Esophagus muscularis mucosa (tissue), 4 donors: ENCODE measurements around the gene HSF4. TPM values are rescaled to one million over a fixed set of nuclear protein-coding genes. Genes with fewer than 3 reads are reported as not detected.

ENCODE experiments used
- DNase-seq: peaks from one replicate; pipeline ENCODE4 v3.0.0-alpha.2; 2017; ENCODE audit errors: extremely low spot score
- H3K27ac ChIP-seq, 4 donors: fragments of 200-600 bp; sonication (generic); replicated peaks in 1 of 4; 1 replicate in 3 of 4; 2 replicates in 1 of 4; pipeline ENCODE4 v1.5.1; 2016 to 2019; ENCODE audit warnings: mild to moderate bottlenecking in 1 of 4
- H3K27me3 ChIP-seq, 4 donors: fragments of 200-600 bp; sonication (generic); one replicate each; pipeline versions ENCODE4 v1.5.1 to v1.6.0; 2016 to 2019
- H3K36me3 ChIP-seq, 4 donors: fragments of 200-600 bp; sonication (generic); one replicate each; pipeline ENCODE4 v1.5.1; 2016 to 2019
- H3K4me1 ChIP-seq, 4 donors: fragments of 200-600 bp; sonication (generic); one replicate each; pipeline ENCODE4 v1.5.1; 2016 to 2019
- H3K4me3 ChIP-seq, 4 donors: fragments of 200-600 bp; sonication (generic); 1 replicate in 2 of 4; 2 replicates in 2 of 4; pipeline ENCODE4 v1.5.1; 2016 to 2019; ENCODE audit warnings: mild to moderate bottlenecking in 4 of 4, moderate library complexity in 1 of 4
- H3K9me3 ChIP-seq, 4 donors: fragments of 200-600 bp; sonication (generic); 1 replicate in 3 of 4; 2 replicates in 1 of 4; pipeline ENCODE4 v1.5.1; 2016 to 2019
- EP300 ChIP-seq: sonication (generic); formaldehyde crosslinking; IDR thresholded peaks from one replicate; pipeline ENCODE4 v1.6.1; 2017; ENCODE audit warnings: antibody characterized with exemption
- POLR2A ChIP-seq: fragments of 450-650 bp; IDR thresholded peaks from one replicate; pipeline ENCODE4 v1.6.1; 2017; ENCODE audit warnings: antibody characterized with exemption, moderate library complexity, mild to moderate bottlenecking, low read depth
- POLR2AphosphoS5 ChIP-seq, 2 donors: sonication (generic); formaldehyde crosslinking; IDR thresholded peaks; one replicate each; pipeline ENCODE4 v1.6.1; 2017; ENCODE audit warnings: antibody characterized with exemption in 2 of 2
- WGBS: methylation state at CpG from one replicate; pipeline ENCODE4 v1.1.5; 2018; 5-methylcytosine and 5-hydroxymethylcytosine counted together
- intact Hi-C: fragments of 100-400 bp; cut with DNase I; formaldehyde crosslinking; loops from one replicate; pipeline ENCODE4 v1.15.1; 2023
- total RNA-seq, 4 donors: library from RNA; depleted of rRNA; stranded (reverse); fragments of >200 nt; gene quantifications; one replicate each; pipeline versions ENCODE4 v1.1.0 to v1.2.1, GENCODE V29; 2016
- TF ChIP-seq, protein P1 (sequence below), 3 experiments: fragments of 200-600 bp in 2 of 3; fragments of 450-650 bp in 1 of 3; sonication (generic) in 2 of 3; IDR thresholded peaks; one replicate each; pipeline ENCODE4 v1.5.1; 2017 to 2019; ENCODE audit warnings: antibody characterized with exemption in 3 of 3, mild to moderate bottlenecking in 2 of 3, moderate library complexity in 1 of 3

The HSF4 gene
- total RNA-seq, 4 donors from 2014 or later = 27.3 to 61.9 (median 41.1) TPM

DNA sequence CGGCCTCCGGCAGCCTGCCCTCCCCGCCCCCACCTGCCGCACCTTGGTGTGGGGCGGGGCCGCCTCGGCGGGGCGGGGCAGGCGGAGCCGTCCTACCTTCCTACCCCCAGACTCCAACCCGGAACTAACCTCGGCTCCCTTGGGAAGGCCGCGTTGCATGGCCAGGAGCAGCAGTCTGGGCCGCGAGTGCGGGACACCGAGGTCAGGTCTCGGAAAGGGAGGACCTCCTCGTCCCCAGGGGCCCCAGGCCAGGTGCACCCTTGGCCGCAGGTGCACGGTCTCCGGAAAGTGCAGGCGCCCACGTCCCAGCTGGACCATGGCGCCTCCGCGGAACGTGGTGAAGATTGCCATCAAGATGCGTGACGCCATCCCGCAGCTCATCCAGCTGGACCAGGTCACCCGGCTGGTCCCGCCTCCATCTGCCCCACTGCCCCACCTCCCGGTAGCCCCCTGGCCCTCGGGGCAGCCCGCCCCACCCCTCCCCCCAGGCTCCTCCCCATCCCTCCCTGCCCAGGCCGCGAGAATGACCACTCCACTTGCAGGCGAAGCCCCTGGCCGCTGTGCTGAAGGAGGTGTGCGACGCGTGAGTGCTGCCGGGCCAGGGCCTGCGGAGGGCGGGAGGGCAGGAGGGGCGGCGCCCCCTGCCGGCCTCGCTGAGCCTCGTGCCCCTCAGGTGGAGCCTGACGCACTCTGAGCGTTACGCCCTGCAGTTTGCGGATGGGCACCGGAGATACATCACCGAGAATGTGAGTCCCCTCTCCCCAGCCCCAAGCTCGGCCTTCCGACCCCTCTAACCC lies 34.7 kb downstream of the HSF4 start, which contains the start of gene ELMO3:
Gene ELMO3, plus strand, starts transcription at position 121 of the 797 bp plus-strand sequence. Its CDS starts 196 bp downstream, at position 317.
- H3K4me1 ChIP-seq = peaks cover 9 to 33% (median 29%) of the 10 kb centered on the region in 4 donors
- H3K4me3 ChIP-seq = peak within 1 kb of the TSS in 3 of 4 donors; percentile 13 to 40 (median 20)
- no peaks in the 10 kb centered on the region for H3K27me3 ChIP-seq
- DNase-seq = no peak
- H3K9me3 ChIP-seq = no peaks in the 10 kb centered on the region
- peaks cover 43 to 91% (median 82%) of the 10 kb centered on the region in 4 donors for H3K36me3 ChIP-seq
- peak within 1 kb of the TSS in 1 of 4 donors; percentile 13 for H3K27ac ChIP-seq
- intact Hi-C loops = no loop called here
- TF ChIP-seq POLR2AphosphoS5 (IDR thresholded peaks at IDR 0.05) (no peak), POLR2A (no peak), EP300 (no peak)
- TF ChIP-seq, protein P1, sequence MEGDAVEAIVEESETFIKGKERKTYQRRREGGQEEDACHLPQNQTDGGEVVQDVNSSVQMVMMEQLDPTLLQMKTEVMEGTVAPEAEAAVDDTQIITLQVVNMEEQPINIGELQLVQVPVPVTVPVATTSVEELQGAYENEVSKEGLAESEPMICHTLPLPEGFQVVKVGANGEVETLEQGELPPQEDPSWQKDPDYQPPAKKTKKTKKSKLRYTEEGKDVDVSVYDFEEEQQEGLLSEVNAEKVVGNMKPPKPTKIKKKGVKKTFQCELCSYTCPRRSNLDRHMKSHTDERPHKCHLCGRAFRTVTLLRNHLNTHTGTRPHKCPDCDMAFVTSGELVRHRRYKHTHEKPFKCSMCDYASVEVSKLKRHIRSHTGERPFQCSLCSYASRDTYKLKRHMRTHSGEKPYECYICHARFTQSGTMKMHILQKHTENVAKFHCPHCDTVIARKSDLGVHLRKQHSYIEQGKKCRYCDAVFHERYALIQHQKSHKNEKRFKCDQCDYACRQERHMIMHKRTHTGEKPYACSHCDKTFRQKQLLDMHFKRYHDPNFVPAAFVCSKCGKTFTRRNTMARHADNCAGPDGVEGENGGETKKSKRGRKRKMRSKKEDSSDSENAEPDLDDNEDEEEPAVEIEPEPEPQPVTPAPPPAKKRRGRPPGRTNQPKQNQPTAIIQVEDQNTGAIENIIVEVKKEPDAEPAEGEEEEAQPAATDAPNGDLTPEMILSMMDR (IDR thresholded peaks at IDR 0.05) = peak in 2 of 3 experiments; percentile 28 to 49
- 39% methylated on average over 36 of the region's 61 CpGs for WGBS

DNA sequence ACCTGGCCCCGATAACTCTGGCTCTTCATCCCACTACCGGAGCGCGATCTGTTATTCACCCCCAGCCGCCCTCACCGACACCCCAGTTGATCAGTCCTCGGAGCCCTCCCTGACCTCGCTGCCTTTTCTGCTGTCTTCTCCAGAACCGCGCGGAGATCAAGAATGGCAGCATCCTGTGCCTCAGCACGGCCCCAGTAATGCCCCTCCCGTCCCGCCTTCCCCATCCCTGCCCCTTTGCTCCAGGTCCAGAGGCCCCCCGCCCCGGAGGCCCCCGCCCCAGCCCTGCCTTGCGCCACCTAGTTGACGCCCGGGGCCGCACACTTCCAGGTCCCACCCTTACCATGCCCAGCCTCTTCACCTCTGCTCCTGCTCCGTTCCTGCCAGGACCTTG lies 35.3 kb downstream of the HSF4 start:
- peak overlapping the region in 3 of 4 donors; percentile 13 to 40 (median 20) for H3K4me3 ChIP-seq

DNA sequence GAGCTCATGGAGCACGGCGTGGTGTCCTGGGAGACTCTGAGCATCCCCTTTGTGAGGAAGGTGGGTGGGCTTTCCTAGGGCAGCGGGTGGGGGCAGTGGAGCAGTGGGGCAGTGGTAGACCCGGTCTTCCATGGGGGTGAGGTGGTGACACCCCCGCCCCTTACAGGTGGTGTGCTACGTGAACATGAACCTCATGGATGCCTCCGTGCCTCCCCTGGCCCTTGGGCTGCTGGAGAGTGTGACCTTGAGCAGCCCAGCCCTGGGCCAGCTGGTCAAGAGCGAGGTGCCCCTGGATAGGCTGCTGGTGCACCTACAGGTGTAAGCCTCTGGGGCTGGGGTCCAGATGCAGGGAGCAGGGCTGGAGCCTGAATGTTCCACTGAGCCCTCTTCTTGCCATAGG lies 35.9 kb downstream of the HSF4 start:
- Histone ChIP-seq H3K27ac (no peak overlapping the region), H3K4me1 (peaks cover 7 to 26% (median 23%) of the 10 kb centered on the region in 4 donors), H3K9me3 (no peaks in the 10 kb centered on the region), H3K27me3 (no peaks in the 10 kb centered on the region), H3K36me3 (peaks cover 30 to 80% (median 72%) of the 10 kb centered on the region in 4 donors), H3K4me3 (no peak overlapping the region)
- DNase-seq = no peak
- TF ChIP-seq POLR2AphosphoS5 (IDR thresholded peaks at IDR 0.05) (no peak), POLR2A (no peak), EP300 (no peak)
- TF ChIP-seq, protein P1 (IDR thresholded peaks at IDR 0.05) = no peak
- intact Hi-C loops = no loop called here
- 90% methylated on average over 8 of the region's 8 CpGs for WGBS

More for the DNA sequence above, 35.3 kb downstream of the HSF4 start:
- H3K4me1 ChIP-seq = peaks cover 7 to 27% (median 23%) of the 10 kb centered on the region in 4 donors
- H3K36me3 ChIP-seq = peaks cover 37 to 87% (median 79%) of the 10 kb centered on the region in 4 donors
- H3K27me3 ChIP-seq = no peaks in the 10 kb centered on the region
- intact Hi-C loops = no loop called here
- no peak overlapping the region for H3K27ac ChIP-seq
- WGBS = 29% methylated on average over 15 of the region's 22 CpGs
- DNase-seq = no peak
- no peak for TF ChIP-seq EP300
- no peak for TF ChIP-seq POLR2A
- no peak for TF ChIP-seq POLR2AphosphoS5 (IDR thresholded peaks at IDR 0.05)
- TF ChIP-seq, protein P1 (IDR thresholded peaks at IDR 0.05) = no peak
- no peaks in the 10 kb centered on the region for H3K9me3 ChIP-seq

DNA sequence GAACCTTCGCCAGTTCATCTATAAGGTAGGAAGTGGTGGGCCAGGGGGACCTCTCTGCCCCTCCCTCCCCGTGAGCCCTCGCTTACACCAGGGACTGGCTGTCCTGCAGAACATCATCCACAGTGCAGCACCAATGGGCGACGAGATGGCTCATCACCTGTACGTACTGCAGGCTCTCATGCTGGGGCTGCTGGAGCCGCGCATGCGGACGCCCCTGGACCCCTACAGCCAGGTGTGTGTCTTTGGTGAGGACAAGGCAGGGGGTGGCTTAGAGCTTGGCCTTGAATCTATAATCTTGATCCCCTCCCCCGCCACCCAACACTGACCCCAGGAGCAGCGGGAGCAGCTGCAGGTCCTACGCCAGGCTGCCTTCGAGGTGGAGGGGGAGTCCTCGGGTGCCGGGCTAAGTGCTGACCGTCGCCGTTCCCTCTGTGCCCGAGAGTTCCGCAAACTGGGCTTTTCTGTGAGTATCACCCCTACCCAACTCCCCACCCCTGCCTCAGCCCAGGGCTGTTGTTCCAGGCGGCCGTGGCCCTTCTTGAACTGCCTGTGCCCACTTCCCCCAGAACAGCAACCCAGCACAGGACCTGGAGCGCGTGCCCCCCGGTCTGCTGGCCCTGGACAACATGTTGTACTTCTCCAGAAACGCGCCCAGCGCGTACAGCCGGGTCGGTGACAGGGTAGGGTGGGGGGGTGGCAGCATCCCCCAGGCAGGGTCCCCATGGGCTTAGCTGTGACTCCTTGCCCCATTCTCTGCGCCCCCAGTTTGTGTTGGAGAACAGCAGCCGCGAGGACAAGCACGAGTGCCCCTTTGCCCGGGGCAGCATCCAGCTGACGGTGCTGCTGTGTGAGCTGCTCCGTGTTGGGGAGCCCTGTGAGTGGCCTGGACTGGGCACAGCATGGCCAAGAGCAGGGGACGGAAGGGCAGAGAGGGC lies 37.1 kb downstream of the HSF4 start:
- intact Hi-C loops = no loop called here
- Histone ChIP-seq H3K27me3 (no peaks in the 10 kb centered on the region), H3K4me1 (peaks cover 7 to 26% (median 23%) of the 10 kb centered on the region in 4 donors), H3K4me3 (no peak overlapping the region), H3K9me3 (no peaks in the 10 kb centered on the region), H3K27ac (no peak overlapping the region), H3K36me3 (peaks cover 18 to 68% (median 60%) of the 10 kb centered on the region in 4 donors)
- TF ChIP-seq EP300 (no peak), POLR2A (no peak)
- 96% methylated on average over 22 of the region's 40 CpGs for WGBS
- DNase-seq = no peak

DNA sequence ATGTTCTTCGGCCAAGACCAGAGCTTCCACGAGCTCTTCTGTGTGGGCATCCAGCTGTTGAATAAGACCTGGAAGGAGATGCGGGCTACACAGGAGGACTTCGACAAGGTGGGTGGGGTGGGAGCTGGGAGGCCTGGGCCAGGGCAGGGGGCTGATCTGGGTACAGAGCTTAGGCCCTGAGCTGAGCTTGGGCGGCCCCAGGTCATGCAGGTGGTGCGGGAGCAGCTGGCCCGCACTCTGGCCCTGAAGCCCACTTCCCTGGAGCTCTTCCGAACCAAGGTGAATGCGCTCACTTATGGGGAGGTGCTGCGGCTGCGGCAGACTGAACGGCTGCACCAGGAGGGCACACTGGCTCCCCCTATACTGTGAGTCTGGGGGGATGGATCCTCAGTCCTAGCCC lies 37.9 kb downstream of the HSF4 start:
- TF ChIP-seq, protein P1 (IDR thresholded peaks at IDR 0.05) = no peak
- TF ChIP-seq POLR2A (no peak), POLR2AphosphoS5 (IDR thresholded peaks at IDR 0.05) (no peak), EP300 (no peak)
- H3K4me3 ChIP-seq = no peak overlapping the region
- WGBS = no CpG with 5 or more reads among the region's 12 CpGs
- no peaks in the 10 kb centered on the region for H3K9me3 ChIP-seq
- intact Hi-C loops = no loop called here
- H3K4me1 ChIP-seq = peaks cover 7 to 25% (median 23%) of the 10 kb centered on the region in 4 donors
- no peaks in the 10 kb centered on the region for H3K27me3 ChIP-seq
- no peak for DNase-seq
- no peak overlapping the region for H3K27ac ChIP-seq
- peaks cover 10 to 63% (median 54%) of the 10 kb centered on the region in 4 donors for H3K36me3 ChIP-seq
